Omental fat pad (tissue), 4 donors: Measurements from ENCODE around the gene DPP4. TPM values are rescaled to one million over a fixed set of nuclear protein-coding genes. Genes with fewer than 3 reads are reported as not detected.
"Not testable (repeated sequence)": the region's sequence is repeated elsewhere in the genome, so short reads cannot be mapped to it uniquely, and the experiment has no call there.

ENCODE experiments used
- ATAC-seq: fragments of 150-250 bp; one replicate; pipeline ENCODE4 v1.9.1; 2016; ENCODE audit warnings: mild to moderate bottlenecking, moderate library complexity; ENCODE audit not compliant: low FRiP score
- DNase-seq: peaks from one replicate; pipeline ENCODE4 v3.0.0-alpha.2; 2019; ENCODE audit warnings: low spot score
- CTCF ChIP-seq, 3 donors: fragments of 450-650 bp; IDR thresholded peaks; one replicate each; pipeline ENCODE4 v1.5.1; 2016 to 2017; ENCODE audit warnings: antibody characterized with exemption in 3 of 3, mild to moderate bottlenecking in 3 of 3, moderate library complexity in 2 of 3
- total RNA-seq, 4 donors: library from RNA; depleted of rRNA; stranded (reverse); fragments of >200 nt; gene quantifications; one replicate each; pipeline ENCODE4 v1.1.0, GENCODE V29; 2016

The DPP4 gene
- total RNA-seq, 4 donors from 2014 or later, result 11.7 to 105 (median 21.0) TPM

- ATAC-seq (no peak), DNase-seq (no peak)
- no peak for TF ChIP-seq CTCF (IDR thresholded peaks at IDR 0.05)
Observed at GRCh38 chr2:161955211-161955610, 118.8 kb downstream of the DPP4 start.

- ATAC-seq, result no peak
- DNase-seq, result no peak
- no peak for TF ChIP-seq CTCF (IDR thresholded peaks at IDR 0.05)
Observed at GRCh38 chr2:161954103-161954502, 119.9 kb downstream of the DPP4 start.

GRCh38 chr2:161953367-161953766 is 120.6 kb downstream of the DPP4 start:
- ATAC-seq, result not testable (repeated sequence)

DNA sequence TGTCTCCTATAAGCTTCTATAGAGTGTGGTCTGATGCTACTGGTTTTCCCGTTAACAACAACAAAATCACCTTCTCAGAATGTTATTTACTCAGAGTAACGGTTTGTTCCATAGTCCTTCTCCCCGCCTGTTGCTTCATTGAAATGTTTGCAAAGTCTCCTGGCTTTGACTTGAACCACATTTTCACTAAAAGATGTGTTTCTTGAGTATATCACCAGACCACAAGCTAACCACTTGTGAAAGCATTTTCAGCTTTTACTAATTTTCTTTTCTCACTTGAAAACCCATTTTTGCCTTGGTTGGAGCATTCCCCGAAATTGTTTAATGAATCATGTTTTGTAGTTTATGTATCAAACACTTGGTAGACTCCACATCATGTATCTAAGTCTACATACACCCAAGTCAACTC is 121.2 kb downstream of the DPP4 start:
- ATAC-seq, result no peak
- no peak for DNase-seq
- TF ChIP-seq CTCF (IDR thresholded peaks at IDR 0.05), result no peak

More at GRCh38 chr2:161953367-161953766, 120.6 kb downstream of the DPP4 start:
- DNase-seq, result not testable (repeated sequence)

DNA sequence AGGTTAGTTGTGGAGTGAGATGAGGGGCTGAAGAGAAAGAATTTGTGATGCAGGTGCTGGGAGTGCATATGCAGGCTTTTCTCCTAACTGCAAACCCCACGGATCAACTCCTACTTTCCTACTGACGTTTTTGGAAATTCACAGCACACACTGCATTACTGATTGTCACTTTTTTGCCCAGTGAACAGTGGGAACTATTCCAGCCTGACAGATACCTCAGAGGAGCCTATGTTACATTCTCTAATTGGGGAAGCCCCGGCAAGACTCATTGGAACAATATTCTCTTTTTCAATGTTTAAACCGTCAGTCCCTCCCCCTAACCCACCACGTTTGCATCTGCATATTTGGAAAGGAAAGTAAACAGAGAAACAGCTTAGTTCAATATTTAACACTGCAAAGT is 126.2 kb downstream of the DPP4 start:
- DNase-seq (no peak), ATAC-seq (no peak)
- TF ChIP-seq CTCF (IDR thresholded peaks at IDR 0.05), result no peak

- no peak for ATAC-seq
- no peak for TF ChIP-seq CTCF (IDR thresholded peaks at IDR 0.05)
Observed at GRCh38 chr2:161947406-161947805, 126.6 kb downstream of the DPP4 start.

GRCh38 chr2:161946489-161947107 is 127.4 kb downstream of the DPP4 start:
- no peak for TF ChIP-seq CTCF (IDR thresholded peaks at IDR 0.05)
- DNase-seq (no peak), ATAC-seq (no peak)

More at GRCh38 chr2:161947406-161947805, 126.6 kb downstream of the DPP4 start:
- DNase-seq, result no peak
